HG03025 (cell line): ENCODE measurements around the gene PRKD1.
"Not testable (repeated sequence)": the region's sequence is repeated elsewhere in the genome, so short reads cannot be mapped to it uniquely, and the experiment has no call there.

Experiments
- ATAC-seq: cut with Tn5 transposase; IDR thresholded peaks from one replicate; pipeline ENCODE4 v1.9.1; 2021; ENCODE audit warnings: mild to moderate bottlenecking, moderate library complexity; ENCODE audit not compliant: unreplicated experiment, low FRiP score

The PRKD1 gene

GRCh38 chr14:29905543-29905942 lies 22.1 kb downstream of the PRKD1 start:
- no peak for ATAC-seq

DNA sequence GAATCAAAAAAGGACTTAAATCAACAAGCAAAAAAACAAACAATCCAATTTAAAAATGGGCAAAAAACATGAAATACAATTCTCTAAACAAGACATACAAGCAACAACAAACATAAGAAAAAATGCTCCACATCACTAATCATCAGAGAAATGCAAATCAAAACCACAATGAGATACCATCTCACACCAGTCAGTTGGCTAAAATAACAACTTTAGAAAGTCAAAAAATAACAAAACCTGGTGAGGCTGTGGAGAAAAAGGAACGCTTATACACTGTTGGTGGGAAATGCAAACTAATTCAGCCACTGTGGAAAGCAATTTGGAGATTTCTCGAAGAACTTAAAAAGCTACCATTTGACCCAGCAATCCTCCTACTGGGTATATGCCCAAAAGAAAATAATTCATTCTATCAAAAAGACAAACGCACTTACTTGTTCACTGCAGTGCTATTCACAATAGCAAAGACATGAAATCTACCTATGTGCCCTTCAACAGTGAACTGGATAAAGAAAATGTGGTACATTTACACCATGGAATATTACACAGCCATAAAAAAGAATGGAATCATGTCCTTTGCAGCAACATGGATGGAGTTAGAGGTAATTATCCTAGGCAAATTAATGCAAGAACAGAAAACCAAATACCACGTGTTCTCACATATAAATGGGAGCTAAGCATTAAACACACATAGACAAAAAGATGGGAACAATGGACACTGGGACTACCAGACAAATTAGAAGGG lies 26.9 kb downstream of the PRKD1 start:
- no peak for ATAC-seq

GRCh38 chr14:29898470-29898869 lies 29.2 kb downstream of the PRKD1 start:
- ATAC-seq: no peak

GRCh38 chr14:29897181-29897580 lies 30.5 kb downstream of the PRKD1 start:
- ATAC-seq: no peak

- ATAC-seq: no peak
Observed at GRCh38 chr14:29896354-29896821, 31.3 kb downstream of the PRKD1 start.

GRCh38 chr14:29895591-29896083 lies 32.0 kb downstream of the PRKD1 start:
- ATAC-seq: no peak

DNA sequence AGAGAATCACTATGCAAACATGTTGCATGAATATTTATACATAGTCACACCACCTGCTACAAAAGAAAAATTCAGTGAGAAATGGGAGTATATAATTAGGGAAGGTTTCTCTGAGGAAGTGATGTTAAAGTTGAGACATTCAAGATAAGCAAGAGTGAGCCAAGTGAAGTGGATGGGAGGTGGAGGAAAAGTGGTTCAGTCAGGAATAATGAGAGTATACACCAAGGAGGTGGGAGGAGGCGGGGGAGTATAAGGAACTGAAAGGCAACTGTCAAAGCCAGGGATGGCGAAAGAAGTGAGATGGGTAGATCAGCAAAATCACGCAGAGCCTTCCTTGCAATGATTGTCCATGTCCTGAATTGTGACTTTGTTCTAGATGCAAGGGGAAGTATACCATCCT lies 33.7 kb downstream of the PRKD1 start:
- no peak for ATAC-seq

DNA sequence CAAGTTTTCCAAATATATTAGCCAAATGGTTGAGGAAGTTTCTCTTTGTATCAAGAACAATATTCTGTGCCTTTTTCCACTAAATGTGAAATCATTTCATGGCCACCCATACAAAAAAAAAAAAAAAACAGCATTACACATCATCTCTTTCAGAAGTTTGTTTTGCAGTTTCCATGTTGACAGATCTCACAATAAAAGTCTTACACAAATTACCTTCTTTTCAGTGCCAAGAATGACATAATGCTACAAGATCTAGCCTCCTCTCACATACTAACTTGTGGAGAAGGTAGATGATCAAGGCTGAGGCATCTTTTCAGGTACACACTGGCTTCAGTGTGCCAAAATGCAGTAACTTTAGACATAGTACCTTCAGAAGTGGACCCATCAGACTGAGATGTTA lies 35.3 kb downstream of the PRKD1 start:
- ATAC-seq: no peak

- ATAC-seq: no peak
Observed at GRCh38 chr14:29885988-29886387, 41.7 kb downstream of the PRKD1 start.

DNA sequence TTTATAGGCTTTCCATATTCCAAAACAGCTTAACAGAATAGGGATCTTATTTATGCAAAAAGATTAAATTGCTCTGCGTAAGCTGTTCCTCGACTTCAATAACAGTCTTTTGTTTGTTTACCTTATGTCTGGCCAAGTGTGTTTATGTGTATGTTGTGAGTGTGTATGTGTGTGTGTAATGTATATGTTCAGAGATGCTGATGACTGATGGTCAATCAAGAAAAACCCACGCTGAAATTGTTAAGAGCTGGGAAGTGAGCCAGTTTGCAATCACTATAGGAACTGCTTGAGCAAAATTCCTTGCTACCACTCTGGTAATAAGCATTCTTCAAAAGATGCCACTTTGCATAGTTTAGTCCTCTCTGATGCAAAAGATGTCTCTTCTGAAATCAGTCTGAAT lies 59.6 kb downstream of the PRKD1 start:
- ATAC-seq: no peak

DNA sequence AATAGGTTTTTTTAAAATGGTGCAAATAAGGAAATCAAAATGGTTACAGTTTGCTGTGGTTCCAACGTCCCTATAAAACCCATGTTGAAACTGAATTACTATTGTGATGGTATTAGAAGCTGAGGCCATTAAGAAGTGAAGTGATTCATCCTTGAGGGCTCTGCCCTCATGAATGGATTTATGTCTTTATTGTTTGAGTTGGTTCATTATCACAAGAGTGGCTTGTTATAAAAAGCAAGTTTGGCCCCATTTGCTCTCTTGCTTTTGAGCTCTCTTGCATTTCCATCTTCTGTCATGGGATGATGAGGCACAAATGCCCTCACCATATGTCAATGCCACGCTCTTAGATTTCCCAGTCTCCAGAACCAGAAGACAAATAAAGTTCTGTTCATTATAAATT lies 62.3 kb downstream of the PRKD1 start:
- no peak for ATAC-seq

- ATAC-seq: no peak
Observed at GRCh38 chr14:29861996-29862395, 65.7 kb downstream of the PRKD1 start.

- peak; percentile 96 for ATAC-seq
Observed at GRCh38 chr14:29858299-29858698, 69.3 kb downstream of the PRKD1 start.

- ATAC-seq: peak; percentile 59
Observed at GRCh38 chr14:29857551-29857950, 70.1 kb downstream of the PRKD1 start.

GRCh38 chr14:29856516-29856915 lies 71.1 kb downstream of the PRKD1 start:
- ATAC-seq: no peak

DNA sequence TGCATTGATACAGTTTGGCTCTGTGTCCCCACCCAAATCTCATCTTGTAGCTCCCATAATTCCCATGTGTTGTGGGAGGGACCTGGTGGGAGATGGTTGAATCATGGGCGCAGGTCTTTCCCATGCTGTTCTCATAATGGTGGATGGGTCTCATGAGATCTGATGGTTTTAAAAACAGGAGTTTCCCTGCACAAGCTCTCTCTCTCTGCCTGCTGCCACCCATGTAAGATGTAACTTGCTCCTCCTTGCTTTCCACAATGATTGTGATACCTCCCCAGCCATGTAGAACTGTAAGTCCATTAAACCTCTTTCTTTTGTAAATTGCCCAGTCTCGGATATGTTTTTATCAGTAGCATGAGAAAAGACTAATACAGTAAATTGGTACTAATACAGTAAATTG lies 74.0 kb downstream of the PRKD1 start:
- not testable (repeated sequence) for ATAC-seq

GRCh38 chr14:29853272-29853671 lies 74.4 kb downstream of the PRKD1 start:
- ATAC-seq: no peak

DNA sequence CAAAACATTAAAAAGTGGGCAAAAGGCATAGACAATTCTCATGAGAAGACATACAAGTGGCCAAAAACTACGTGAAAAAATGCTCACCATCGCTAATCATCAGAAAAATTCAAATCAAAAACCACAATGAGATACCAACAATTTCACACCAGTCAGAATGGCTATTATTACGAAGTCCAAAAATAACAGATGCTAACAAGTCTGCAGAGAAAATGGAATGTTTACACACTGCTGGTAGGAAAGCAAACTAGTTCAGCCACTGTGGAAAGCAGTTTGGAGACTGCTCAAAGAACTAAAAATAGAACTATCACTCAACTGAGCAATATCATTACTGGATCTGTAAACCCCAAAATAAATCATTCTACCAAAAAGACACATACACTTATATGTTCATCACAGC lies 76.2 kb downstream of the PRKD1 start:
- no peak for ATAC-seq

DNA sequence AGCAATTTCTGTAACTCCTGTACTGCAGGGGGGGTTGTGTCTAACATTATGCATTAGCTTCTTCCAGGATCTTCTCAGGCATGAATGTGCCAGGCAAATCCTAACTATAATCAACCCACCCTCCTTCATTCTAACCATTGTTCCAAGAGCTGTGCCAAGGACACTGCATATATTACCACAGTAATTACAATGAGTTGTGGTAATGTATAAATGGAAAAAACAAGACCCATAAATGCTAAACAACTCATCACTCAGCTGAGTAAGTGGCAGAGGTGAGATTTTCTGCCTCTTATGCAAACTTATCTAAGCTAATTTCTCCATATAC lies 80.6 kb downstream of the PRKD1 start:
- ATAC-seq: no peak

DNA sequence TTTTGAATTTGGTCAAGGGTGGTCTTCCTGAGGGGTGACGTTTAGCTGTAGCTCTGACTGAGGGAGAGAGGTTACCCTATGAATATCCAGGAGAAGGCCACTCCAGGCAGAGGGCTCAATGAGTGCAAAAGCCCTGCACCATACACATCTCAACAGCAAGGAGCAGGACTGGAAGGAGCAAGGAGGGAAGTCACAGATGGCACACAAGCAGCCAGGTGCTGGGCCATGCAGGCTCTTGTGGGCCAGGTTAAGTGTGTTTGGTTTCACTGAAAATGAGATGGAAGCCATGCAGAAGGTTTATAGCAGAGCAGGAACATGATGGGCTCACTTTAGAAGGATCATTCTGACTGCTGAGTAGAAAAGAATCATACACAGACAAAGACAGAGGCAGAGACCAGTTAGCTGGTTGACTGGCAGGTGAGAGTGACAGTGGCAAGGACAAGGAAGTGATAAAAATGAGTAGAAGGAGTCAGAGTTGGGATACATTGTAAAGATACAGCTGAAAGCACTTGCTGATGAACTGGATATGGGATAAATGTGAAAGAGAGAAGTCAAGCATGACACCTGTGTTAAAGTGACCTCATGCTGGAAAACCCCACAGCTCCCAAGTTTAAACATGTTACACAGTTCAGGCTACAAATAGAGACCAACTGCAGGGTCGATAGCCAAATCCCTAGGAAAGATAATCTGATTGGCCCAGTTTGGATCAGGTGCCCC lies 81.2 kb downstream of the PRKD1 start:
- ATAC-seq: no peak

- no peak for ATAC-seq
Observed at GRCh38 chr14:29843981-29844380, 83.7 kb downstream of the PRKD1 start.

DNA sequence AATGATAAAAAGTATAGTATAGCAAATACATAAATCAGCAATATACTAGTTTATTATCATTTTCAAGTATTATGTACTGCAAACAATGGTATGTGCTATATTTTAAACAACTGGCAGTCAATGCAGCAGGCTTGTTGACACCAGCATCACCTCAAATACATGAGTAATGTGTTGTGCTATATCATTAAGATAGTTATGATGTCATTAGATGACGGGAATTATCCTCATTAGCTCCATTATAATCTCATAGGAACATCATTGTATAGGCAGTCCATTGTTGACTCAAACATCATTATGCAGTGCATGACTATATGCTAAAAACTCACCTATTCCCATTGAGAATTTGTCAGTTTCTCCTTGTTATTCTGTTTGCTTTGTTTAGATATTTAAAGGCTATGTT lies 85.4 kb downstream of the PRKD1 start:
- no peak for ATAC-seq
